AG09319 (cell line): ENCODE results near the gene CTSC.

Experiments
- DNase-seq: peaks from one replicate; pipeline ENCODE4 v3.0.0-alpha.2; 2010; ENCODE audit warnings: low read depth; ENCODE audit errors: extremely low read depth
- CTCF ChIP-seq: IDR thresholded peaks from 2 replicates; pipeline ENCODE4 v1.5.1; 2011; ENCODE audit warnings: low read depth, mild to moderate bottlenecking, inconsistent platforms, low read length, moderate library complexity

The CTSC gene

GRCh38 chr11:88353835-88354496, 16.4 kb upstream of the CTSC start:
- no peak for TF ChIP-seq CTCF
- no peak for DNase-seq

DNA sequence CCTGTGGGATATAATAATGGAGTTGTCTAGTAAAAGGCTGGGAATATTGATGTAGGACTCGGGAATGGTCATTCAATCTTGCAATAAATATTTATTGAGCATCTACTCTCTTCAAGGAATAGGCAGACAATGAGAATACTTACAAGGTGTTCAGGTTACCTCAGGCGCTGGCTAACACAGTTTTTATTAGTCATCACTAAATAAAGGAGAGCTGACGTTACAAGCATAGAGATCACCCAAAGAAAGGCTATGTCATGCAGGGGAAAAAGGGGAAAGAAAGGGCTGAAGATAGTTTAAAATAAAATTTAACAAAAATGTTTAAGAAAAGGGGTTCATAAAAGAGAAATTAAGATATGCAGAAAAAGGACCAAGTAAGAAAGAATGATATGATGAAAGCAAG, 15.8 kb upstream of the CTSC start:
- no peak for DNase-seq
- no peak for TF ChIP-seq CTCF

DNA sequence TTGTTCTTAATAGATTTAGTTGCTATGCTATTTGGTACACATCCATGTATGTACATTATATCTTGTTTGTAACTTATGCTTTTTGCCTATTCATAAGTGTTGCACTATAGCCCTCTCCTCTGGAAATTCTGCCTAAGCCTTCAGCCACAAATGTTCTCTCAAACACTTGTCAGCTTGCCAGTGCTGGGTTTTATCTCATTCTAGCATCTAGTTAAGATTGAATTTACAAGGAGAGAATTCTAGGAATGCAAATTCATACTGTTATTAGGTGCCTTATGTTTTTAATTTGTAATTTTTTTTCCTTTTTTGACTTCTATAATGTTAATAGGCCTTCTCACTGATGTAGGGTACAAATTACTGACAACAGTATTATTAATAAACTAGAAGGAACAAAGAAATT, 14.6 kb upstream of the CTSC start:
- TF ChIP-seq CTCF = no peak
- DNase-seq = no peak

GRCh38 chr11:88348870-88349269, 11.3 kb upstream of the CTSC start:
- no peak for DNase-seq

DNA sequence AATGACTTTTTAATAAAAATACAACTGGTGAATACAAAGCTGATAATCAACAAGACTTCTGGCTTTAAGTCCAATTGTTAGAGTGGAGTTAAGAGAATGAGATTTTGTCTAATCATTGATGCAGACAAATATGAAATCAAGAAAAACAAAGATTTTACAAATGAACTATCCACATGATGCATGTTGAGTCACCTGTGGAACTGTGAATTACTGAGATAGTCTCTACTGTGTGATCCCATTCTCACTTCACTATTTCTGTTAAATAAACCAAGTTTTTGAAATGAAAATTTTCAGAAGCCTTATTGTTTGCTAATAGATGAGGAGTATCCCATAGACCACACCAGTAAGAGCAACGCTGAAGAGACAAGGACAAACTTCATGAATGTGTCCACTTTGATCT, 8.4 kb upstream of the CTSC start:
- TF ChIP-seq CTCF = no peak
- DNase-seq = no peak

More at GRCh38 chr11:88348870-88349269, 11.3 kb upstream of the CTSC start:
- no peak for TF ChIP-seq CTCF

DNA sequence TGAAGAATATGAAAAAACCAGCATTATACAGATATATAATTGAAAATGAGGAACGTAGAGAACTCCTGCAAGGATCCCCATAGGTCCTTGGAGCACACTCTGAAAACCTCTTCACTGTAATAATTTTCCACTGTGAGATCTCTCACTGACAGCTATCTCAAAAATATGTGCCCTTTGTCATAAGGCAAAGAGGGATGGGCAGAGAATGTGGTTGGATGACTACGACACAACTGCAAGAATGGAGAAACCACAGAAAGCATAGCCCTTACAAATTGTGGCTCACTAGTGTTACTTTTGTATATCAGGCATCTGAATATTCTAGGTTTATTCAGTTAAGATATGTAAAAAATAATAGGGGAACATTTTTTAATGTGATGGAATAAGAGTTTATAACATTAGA, 7.9 kb upstream of the CTSC start:
- no peak for DNase-seq
- TF ChIP-seq CTCF = no peak

- TF ChIP-seq CTCF = no peak
- DNase-seq = no peak
These were observed 7.3 kb upstream of the CTSC start for GRCh38 chr11:88344869-88345268.
